ENCODE data around the gene TTC23. TPM values are rescaled to one million over a fixed set of nuclear protein-coding genes. Genes with fewer than 3 reads are reported as not detected.
"Not testable (repeated sequence)": the region's sequence is repeated elsewhere in the genome, so short reads cannot be mapped to it uniquely, and the experiment has no call there.

The TTC23 gene
- total RNA-seq, 1 donor from 2014 or later: 25.0 TPM

DNA sequence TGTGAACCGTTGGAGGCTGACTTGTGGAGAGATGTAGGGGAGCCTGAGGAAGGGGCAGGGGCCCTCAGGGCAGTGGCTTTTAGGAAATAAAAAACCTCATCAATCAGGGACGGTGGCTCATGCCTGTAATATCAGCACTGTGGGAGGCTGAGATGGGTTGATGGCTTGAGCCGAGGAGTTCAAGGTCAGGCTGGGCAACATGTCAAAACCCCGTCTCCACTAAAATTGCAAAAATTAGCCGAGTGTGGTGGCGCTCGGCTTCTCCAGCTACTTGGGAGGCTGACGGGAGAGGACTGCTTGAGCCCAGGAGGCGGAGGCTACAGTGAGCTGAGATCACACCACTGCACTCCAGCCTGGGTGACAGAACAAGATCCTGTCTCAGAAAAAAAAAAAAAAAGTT lies 7.6 kb downstream of the TTC23 start:
- Mint-ChIP-seq H3K4me3 (ENCODE audit: unreplicated experiment) (no peak overlapping the region), H3K36me3 (ENCODE audit: low read depth) (peaks cover 2% of the 10 kb centered on the region), H3K4me1 (ENCODE audit: low read depth) (peaks cover 5% of the 10 kb centered on the region), H3K9me3 (ENCODE audit: low read depth) (no peaks in the 10 kb centered on the region), H3K27ac (ENCODE audit: unreplicated experiment) (no peak overlapping the region), H3K27me3 (ENCODE audit: low read depth) (no peaks in the 10 kb centered on the region)
- no peak for TF ChIP-seq CTCF (IDR thresholded peaks at IDR 0.05)
- no peak for DNase-seq (ENCODE audit: low spot score)

DNA sequence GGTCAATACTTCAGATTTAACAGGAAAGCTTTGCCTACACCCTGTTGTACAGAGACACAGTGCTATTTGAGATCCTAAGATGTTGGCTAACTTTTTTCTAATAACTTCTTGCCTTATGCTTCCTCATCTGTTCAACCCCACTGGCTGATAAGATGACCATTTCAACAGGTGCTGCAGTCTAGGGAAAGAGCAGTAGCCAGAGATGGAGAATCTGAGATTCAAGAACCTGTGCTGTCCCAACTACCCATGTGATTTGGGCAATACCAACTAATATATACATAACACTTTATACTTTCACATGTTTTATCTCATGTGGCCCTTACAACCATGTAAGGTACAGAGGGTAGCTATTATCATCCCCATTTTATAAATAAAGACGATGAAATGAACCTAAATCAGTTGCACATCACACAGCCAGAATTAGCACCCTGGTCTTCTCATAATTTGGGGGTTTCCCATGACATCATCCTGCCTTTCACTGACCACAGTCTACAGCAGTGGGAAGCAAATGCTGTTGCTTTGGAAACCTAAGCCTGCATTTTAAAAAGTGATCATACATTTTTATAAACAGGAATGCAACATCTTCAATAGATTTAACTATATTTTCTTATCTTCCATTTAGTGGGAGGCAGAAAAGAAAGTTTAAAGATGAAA lies 9.7 kb downstream of the TTC23 start:
- no peaks in the 10 kb centered on the region for H3K9me3 Mint-ChIP-seq (ENCODE audit: low read depth)
- no peak overlapping the region for H3K27ac Mint-ChIP-seq (ENCODE audit: unreplicated experiment)
- no peak overlapping the region for H3K4me3 Mint-ChIP-seq (ENCODE audit: unreplicated experiment)
- H3K27me3 Mint-ChIP-seq (ENCODE audit: low read depth): no peaks in the 10 kb centered on the region
- peaks cover 4% of the 10 kb centered on the region for H3K4me1 Mint-ChIP-seq (ENCODE audit: low read depth)
- no peak for TF ChIP-seq CTCF (IDR thresholded peaks at IDR 0.05)
- H3K36me3 Mint-ChIP-seq (ENCODE audit: low read depth): peaks cover 4% of the 10 kb centered on the region
- DNase-seq (ENCODE audit: low spot score): no peak

DNA sequence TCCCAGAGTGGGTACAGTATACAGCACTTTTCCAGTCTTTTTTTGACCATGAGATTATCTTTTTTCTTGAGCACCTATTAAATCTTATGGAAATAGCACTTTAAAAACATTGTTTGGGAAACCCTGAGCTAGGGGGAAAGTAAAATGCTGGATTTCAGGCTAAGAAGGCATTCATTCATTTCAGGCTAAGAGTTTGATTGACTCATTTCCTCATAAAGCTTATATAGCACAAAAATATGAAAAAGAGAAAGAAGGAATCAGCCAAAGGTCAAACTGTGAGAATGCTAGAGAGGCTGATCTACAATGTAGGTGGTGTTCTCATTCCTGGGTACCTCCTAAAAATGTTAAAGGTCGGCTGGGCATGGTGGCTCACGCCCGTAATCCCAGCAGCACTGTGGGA lies 10.5 kb downstream of the TTC23 start:
- DNase-seq (ENCODE audit: low spot score): no peak
- Mint-ChIP-seq H3K4me3 (ENCODE audit: unreplicated experiment) (no peak overlapping the region), H3K4me1 (ENCODE audit: low read depth) (peaks cover 4% of the 10 kb centered on the region), H3K27ac (ENCODE audit: unreplicated experiment) (no peak overlapping the region), H3K9me3 (ENCODE audit: low read depth) (no peaks in the 10 kb centered on the region), H3K27me3 (ENCODE audit: low read depth) (no peaks in the 10 kb centered on the region), H3K36me3 (ENCODE audit: low read depth) (peaks cover 4% of the 10 kb centered on the region)
- no peak for TF ChIP-seq CTCF (IDR thresholded peaks at IDR 0.05)

GRCh38 chr15:99234160-99234559 lies 15.2 kb downstream of the TTC23 start:
- H3K36me3 Mint-ChIP-seq (ENCODE audit: low read depth); H3K27ac Mint-ChIP-seq (ENCODE audit: unreplicated experiment); H3K4me1 Mint-ChIP-seq (ENCODE audit: low read depth); H3K9me3 Mint-ChIP-seq (ENCODE audit: low read depth); H3K4me3 Mint-ChIP-seq (ENCODE audit: unreplicated experiment); DNase-seq (ENCODE audit: low spot score); H3K27me3 Mint-ChIP-seq (ENCODE audit: low read depth): not testable (repeated sequence)

DNA sequence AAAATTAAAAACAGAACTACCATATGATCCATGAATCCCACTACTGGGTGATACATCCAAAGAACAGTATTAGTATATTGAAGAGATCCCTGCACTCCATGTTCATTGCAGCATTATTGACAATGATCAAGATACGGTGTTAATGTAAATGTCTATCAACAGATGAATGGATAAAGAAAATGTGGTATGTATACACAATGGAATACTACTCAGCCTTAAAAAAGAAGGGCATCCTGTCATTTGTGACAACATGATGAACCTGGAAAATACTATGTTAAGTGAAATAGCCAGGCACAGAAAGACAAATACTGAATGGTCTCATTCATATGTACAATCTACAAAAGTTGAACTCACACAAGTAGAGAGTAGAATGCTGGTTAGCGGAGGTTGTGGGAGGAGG lies 16.6 kb downstream of the TTC23 start:
- DNase-seq (ENCODE audit: low spot score): no peak
- no peaks in the 10 kb centered on the region for H3K27me3 Mint-ChIP-seq (ENCODE audit: low read depth)
- H3K4me3 Mint-ChIP-seq (ENCODE audit: unreplicated experiment): no peak overlapping the region
- H3K9me3 Mint-ChIP-seq (ENCODE audit: low read depth): peaks cover 5% of the 10 kb centered on the region
- H3K4me1 Mint-ChIP-seq (ENCODE audit: low read depth): no peaks in the 10 kb centered on the region
- no peak for TF ChIP-seq CTCF (IDR thresholded peaks at IDR 0.05)
- no peak overlapping the region for H3K27ac Mint-ChIP-seq (ENCODE audit: unreplicated experiment)
- H3K36me3 Mint-ChIP-seq (ENCODE audit: low read depth): peaks cover 10% of the 10 kb centered on the region

- Mint-ChIP-seq H3K27ac (ENCODE audit: unreplicated experiment) (no peak overlapping the region), H3K36me3 (ENCODE audit: low read depth) (peaks cover 17% of the 10 kb centered on the region), H3K4me1 (ENCODE audit: low read depth) (peaks cover 8% of the 10 kb centered on the region)
Observed at GRCh38 chr15:99230867-99231266, 18.5 kb downstream of the TTC23 start.

More at GRCh38 chr15:99230867-99231266, 18.5 kb downstream of the TTC23 start:
- Mint-ChIP-seq H3K4me3 (ENCODE audit: unreplicated experiment) (no peak overlapping the region), H3K27me3 (ENCODE audit: low read depth) (no peaks in the 10 kb centered on the region), H3K9me3 (ENCODE audit: low read depth) (peaks cover 5% of the 10 kb centered on the region)
- no peak for DNase-seq (ENCODE audit: low spot score)
- no peak for TF ChIP-seq CTCF (IDR thresholded peaks at IDR 0.05)

Data from chondrocyte (in vitro differentiated cells).